ENCODE data around the gene FAM76A. TPM values are rescaled to one million over a fixed set of nuclear protein-coding genes. Genes with fewer than 3 reads are reported as not detected.
"Not testable (repeated sequence)": the region's sequence is repeated elsewhere in the genome, so short reads cannot be mapped to it uniquely, and the experiment has no call there.

FAM76A gene
- total RNA-seq, 4 donors from 2014 or later, result 17.6 to 28.8 (median 20.8) TPM

DNA sequence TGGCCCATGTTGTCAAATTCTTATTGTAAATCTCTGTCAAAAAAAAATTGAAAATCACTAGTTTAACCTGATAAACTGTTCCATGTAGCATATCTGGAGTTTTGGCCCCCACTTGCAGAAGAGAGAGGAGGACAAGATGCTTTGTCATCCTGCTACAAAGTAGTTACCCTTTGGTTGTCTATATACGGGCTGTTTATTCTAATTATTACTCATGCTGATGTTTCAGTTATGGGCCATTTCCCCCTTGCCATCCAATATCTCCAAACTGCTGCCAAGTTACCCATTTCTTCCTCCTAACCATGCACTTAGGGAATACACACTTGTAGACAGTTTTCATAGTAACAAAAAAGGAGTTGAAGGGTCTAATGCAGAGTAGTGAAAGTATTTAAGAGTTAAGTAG, 69.8 kb downstream of the FAM76A start:
- no peaks in the 10 kb centered on the region for H3K4me1 ChIP-seq
- no peak overlapping the region for H3K4me3 ChIP-seq
- 68% methylated on average over 1 of the region's 1 CpG for WGBS
- H3K27ac ChIP-seq, result no peak overlapping the region
- H3K9me3 ChIP-seq, result no peaks in the 10 kb centered on the region
- H3K27me3 ChIP-seq, result no peaks in the 10 kb centered on the region
- H3K36me3 ChIP-seq, result peaks cover 84% of the 10 kb centered on the region
- DNase-seq (ENCODE audit: low spot score in 2 of 2), result no peak
- TF ChIP-seq POLR2AphosphoS5 (IDR thresholded peaks at IDR 0.05) (no peak), CTCF (IDR thresholded peaks at IDR 0.05) (no peak), POLR2A (IDR thresholded peaks at IDR 0.05) (no peak), EP300 (IDR thresholded peaks at IDR 0.05) (no peak)

GRCh38 chr1:27804791-27805190, 79.0 kb downstream of the FAM76A start:
- Histone ChIP-seq H3K27me3 (no peaks in the 10 kb centered on the region), H3K4me1 (no peaks in the 10 kb centered on the region), H3K27ac (no peak overlapping the region), H3K36me3 (peaks cover 74% of the 10 kb centered on the region), H3K9me3 (no peaks in the 10 kb centered on the region), H3K4me3 (no peak overlapping the region)
- no peak for DNase-seq (ENCODE audit: low spot score in 2 of 2)
- TF ChIP-seq EP300 (IDR thresholded peaks at IDR 0.05) (no peak), POLR2AphosphoS5 (IDR thresholded peaks at IDR 0.05) (no peak), CTCF (IDR thresholded peaks at IDR 0.05) (no peak), POLR2A (IDR thresholded peaks at IDR 0.05) (no peak)
- WGBS, result 88% methylated on average over 5 of the region's 5 CpGs

DNA sequence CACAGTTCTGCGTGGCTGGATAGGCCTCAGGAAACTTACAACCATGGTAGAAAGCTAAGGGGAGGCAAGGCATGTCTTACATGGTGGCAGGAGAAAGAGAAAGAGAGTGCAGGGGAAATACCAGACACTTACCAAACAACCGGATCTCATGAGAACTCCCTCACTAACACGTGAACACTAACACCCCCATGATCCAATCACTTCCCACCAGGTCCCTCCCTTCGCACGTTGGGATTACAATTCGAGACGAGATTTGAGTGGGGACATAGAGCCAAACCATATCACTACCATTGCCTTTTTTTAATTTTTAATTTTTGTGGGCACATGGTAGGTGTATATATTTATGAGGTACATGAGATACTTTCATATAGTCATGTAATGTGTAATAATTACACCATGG, 81.0 kb downstream of the FAM76A start:
- no peak overlapping the region for H3K4me3 ChIP-seq
- TF ChIP-seq EP300 (IDR thresholded peaks at IDR 0.05), result no peak
- no peak for TF ChIP-seq POLR2AphosphoS5 (IDR thresholded peaks at IDR 0.05)
- no peak for TF ChIP-seq POLR2A (IDR thresholded peaks at IDR 0.05)
- TF ChIP-seq CTCF (IDR thresholded peaks at IDR 0.05), result no peak
- DNase-seq (ENCODE audit: low spot score in 2 of 2), result no peak
- peaks cover 58% of the 10 kb centered on the region for H3K36me3 ChIP-seq
- no peaks in the 10 kb centered on the region for H3K27me3 ChIP-seq
- H3K9me3 ChIP-seq, result no peaks in the 10 kb centered on the region
- H3K4me1 ChIP-seq, result no peaks in the 10 kb centered on the region
- no peak overlapping the region for H3K27ac ChIP-seq
- 90% methylated on average over 7 of the region's 7 CpGs for WGBS

- Histone ChIP-seq H3K27ac (no peak overlapping the region), H3K36me3 (peaks cover 57% of the 10 kb centered on the region)
Observed at GRCh38 chr1:27807385-27807784, 81.6 kb downstream of the FAM76A start.

GRCh38 chr1:27808131-27808530, 82.4 kb downstream of the FAM76A start:
- peaks cover 57% of the 10 kb centered on the region for H3K36me3 ChIP-seq

More at GRCh38 chr1:27807385-27807784, 81.6 kb downstream of the FAM76A start:
- 81% methylated on average over 2 of the region's 2 CpGs for WGBS
- DNase-seq (ENCODE audit: low spot score in 2 of 2), result no peak
- H3K4me3 ChIP-seq, result no peak overlapping the region
- H3K9me3 ChIP-seq, result no peaks in the 10 kb centered on the region
- TF ChIP-seq CTCF (IDR thresholded peaks at IDR 0.05) (no peak), EP300 (IDR thresholded peaks at IDR 0.05) (no peak), POLR2AphosphoS5 (IDR thresholded peaks at IDR 0.05) (no peak), POLR2A (IDR thresholded peaks at IDR 0.05) (no peak)
- H3K27me3 ChIP-seq, result no peaks in the 10 kb centered on the region
- H3K4me1 ChIP-seq, result no peaks in the 10 kb centered on the region

DNA sequence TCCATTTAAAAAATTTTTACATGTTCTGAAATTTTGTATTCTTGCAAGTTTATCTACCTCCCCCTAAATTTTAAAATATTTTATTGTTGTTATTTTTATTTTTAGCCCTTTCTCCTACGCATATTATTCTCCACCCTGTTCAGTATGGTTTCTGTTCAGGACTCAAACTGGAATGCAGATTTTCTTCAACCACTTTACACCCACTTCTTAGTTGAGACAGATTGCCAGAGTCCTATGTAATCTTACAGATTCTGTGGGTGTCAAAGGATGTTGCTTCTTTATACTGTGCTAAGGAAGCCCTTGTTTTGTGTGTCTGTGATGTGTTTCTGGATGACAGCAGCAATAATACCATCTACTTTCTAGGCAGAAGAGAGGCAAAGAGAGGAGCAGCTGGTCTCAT, 84.1 kb downstream of the FAM76A start:
- H3K36me3 ChIP-seq, result peaks cover 55% of the 10 kb centered on the region
- no peak for DNase-seq (ENCODE audit: low spot score in 2 of 2)
- no peaks in the 10 kb centered on the region for H3K9me3 ChIP-seq
- WGBS, result 97% methylated on average over 1 of the region's 1 CpG
- no peak overlapping the region for H3K4me3 ChIP-seq
- no peaks in the 10 kb centered on the region for H3K4me1 ChIP-seq
- H3K27ac ChIP-seq, result no peak overlapping the region
- TF ChIP-seq EP300 (IDR thresholded peaks at IDR 0.05) (no peak), POLR2A (IDR thresholded peaks at IDR 0.05) (no peak), CTCF (IDR thresholded peaks at IDR 0.05) (no peak), POLR2AphosphoS5 (IDR thresholded peaks at IDR 0.05) (no peak)
- no peaks in the 10 kb centered on the region for H3K27me3 ChIP-seq

More at GRCh38 chr1:27808131-27808530, 82.4 kb downstream of the FAM76A start:
- H3K4me1 ChIP-seq; H3K27ac ChIP-seq; H3K9me3 ChIP-seq; DNase-seq (ENCODE audit: low spot score in 2 of 2); H3K4me3 ChIP-seq; H3K27me3 ChIP-seq: not testable (repeated sequence)
- 95% methylated on average over 3 of the region's 3 CpGs for WGBS
